T-cell (primary cell): ENCODE results near the gene C1orf198. TPM values are rescaled to one million over a fixed set of nuclear protein-coding genes. Genes with fewer than 3 reads are reported as not detected.

Experiments used
- ATAC-seq, 4 experiments: fragments of 200-7000 bp in 3 of 4; fragments of 150-1000 bp in 1 of 4; cut with Tn5 transposase; replicated peaks in 1 of 4; 1 replicate in 3 of 4; 2 replicates in 1 of 4; pipeline ENCODE4 v1.10.0; 2021; ENCODE audit warnings: moderate library complexity in 3 of 4, mild to moderate bottlenecking in 2 of 4, moderate number of reproducible peaks in 1 of 4
- CTCF ChIA-PET, 2 donors: fragments of 300-600 bp; sonication (Branson Sonifier 250); formaldehyde crosslinking; loops; one replicate each; lab custom pipeline; 2022; ENCODE audit warnings: antibody characterized with exemption in 2 of 2; lab: Charles Lee
- POLR2A ChIA-PET, 2 donors: fragments of 300-600 bp; sonication (Branson Sonifier 250); formaldehyde crosslinking; loops; one replicate each; lab custom pipeline; 2022; ENCODE audit warnings: antibody characterized with exemption in 2 of 2; lab: Charles Lee
- DNase-seq, 35 experiments: peaks; one replicate each; pipeline versions ENCODE4 v3.0.0 to v3.0.0-alpha.2; 2013 to 2023
- H3K27ac ChIP-seq: one replicate; pipeline ENCODE4 v1.5.1; 2013; ENCODE audit warnings: low read length
- H3K27me3 ChIP-seq, 2 experiments: replicated peaks in 1 of 2; 1 replicate in 1 of 2; 2 replicates in 1 of 2; pipeline versions ENCODE4 v1.6.1 to v1.7.0; 2013; ENCODE audit warnings: low read length in 1 of 2, mixed read lengths in 1 of 2; ENCODE audit not compliant: control insufficient read depth in 2 of 2, insufficient read depth in 2 of 2; ENCODE audit errors: extremely low read depth in 1 of 2
- H3K36me3 ChIP-seq, 2 donors: 1 replicate in 1 of 2; 2 replicates in 1 of 2; pipeline versions ENCODE4 v1.6.1 to v1.7.0; 2013; ENCODE audit warnings: low read length in 1 of 2; ENCODE audit not compliant: control insufficient read depth in 2 of 2, insufficient read depth in 1 of 2; ENCODE audit errors: extremely low read depth in 1 of 2
- H3K4me1 ChIP-seq, 2 experiments: 1 replicate in 1 of 2; 2 replicates in 1 of 2; pipeline versions ENCODE4 v1.6.1 to v1.7.0; 2013; ENCODE audit warnings: low read length in 2 of 2, mixed read lengths in 1 of 2; ENCODE audit not compliant: insufficient read depth in 2 of 2, control insufficient read depth in 1 of 2; ENCODE audit errors: extremely low read depth in 1 of 2
- H3K4me3 ChIP-seq, 2 donors: 1 replicate in 1 of 2; 2 replicates in 1 of 2; pipeline versions ENCODE4 v1.5.1 to v1.7.0; 2013; ENCODE audit warnings: mild to moderate bottlenecking in 2 of 2, low read length in 1 of 2, moderate library complexity in 1 of 2; ENCODE audit not compliant: control insufficient read depth in 1 of 2; ENCODE audit errors: extremely low read depth in 1 of 2
- H3K9me3 ChIP-seq: 2 replicates; pipeline ENCODE4 v1.7.0; 2013
- H3K27ac Mint-ChIP-seq, 2 donors: one replicate each; pipeline ENCODE4 v1.8.0; 2020 to 2021; ENCODE audit warnings: mild to moderate bottlenecking in 2 of 2, mixed read lengths in 2 of 2
- H3K27me3 Mint-ChIP-seq, 2 donors: one replicate each; pipeline ENCODE4 v1.8.0; 2021 to 2022; ENCODE audit warnings: mixed read lengths in 2 of 2
- H3K36me3 Mint-ChIP-seq: one replicate; pipeline ENCODE4 v1.8.0; 2021; ENCODE audit warnings: mixed read lengths
- H3K4me1 Mint-ChIP-seq, 3 donors: one replicate each; pipeline ENCODE4 v1.8.0; 2020 to 2022; ENCODE audit warnings: mixed read lengths in 3 of 3, mild to moderate bottlenecking in 1 of 3
- H3K4me3 Mint-ChIP-seq, 3 donors: one replicate each; pipeline ENCODE4 v1.8.0; 2020 to 2022; ENCODE audit warnings: mild to moderate bottlenecking in 3 of 3, mixed read lengths in 3 of 3, moderate library complexity in 3 of 3
- H3K9me3 Mint-ChIP-seq, 3 donors: one replicate each; pipeline ENCODE4 v1.8.0; 2020 to 2022; ENCODE audit warnings: mixed read lengths in 3 of 3
- WGBS: methylation state at CpG from one replicate; pipeline ENCODE4 v1.1.5; 2013; ENCODE audit warnings: missing lambda C conversion rate; ENCODE audit not compliant: insufficient coverage; 5-methylcytosine and 5-hydroxymethylcytosine counted together
- total RNA-seq, 35 experiments: library from RNA in 6 of 35; stranded (reverse) in 6 of 35; fragments of 120-200 nt in 1 of 35; gene quantifications; one replicate each; pipeline versions ENCODE4 v1.2.1 to v1.2.4 and lab custom pipeline; 2013 to 2026

Gene C1orf198
- total RNA-seq, 5 donors from 2014 or later (not counting 1 experiment from before 2014, with no cell fraction given) = 3.6 to 5.9 (median 5.6) TPM

DNA sequence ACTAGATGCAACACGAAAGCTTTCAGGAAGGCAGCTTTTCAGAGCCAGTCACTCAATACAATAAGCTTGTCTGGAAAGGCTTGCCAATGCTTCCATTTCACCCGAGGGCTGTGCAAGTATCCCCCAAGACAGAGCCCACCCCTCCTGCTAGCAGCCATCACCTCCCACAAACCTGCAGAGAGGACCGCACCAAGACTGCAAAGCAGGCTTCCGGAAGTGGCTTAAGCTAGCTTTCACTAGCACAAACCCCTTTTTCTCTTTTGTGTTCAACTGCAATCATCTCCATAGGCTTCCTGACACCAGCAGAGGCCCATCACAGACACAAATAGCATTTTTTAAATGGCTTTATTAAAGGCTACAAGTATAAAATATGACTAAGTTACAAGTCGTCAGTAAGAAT, 31.5 kb downstream of the C1orf198 start:
- Histone ChIP-seq H3K27me3 (peaks cover 0 to 2% of the 10 kb centered on the region in 2 experiments), H3K4me3 (no peak overlapping the region), H3K27ac (no peak overlapping the region), H3K36me3 (no peaks in the 10 kb centered on the region), H3K4me1 (no peaks in the 10 kb centered on the region), H3K9me3 (no peaks in the 10 kb centered on the region)
- Mint-ChIP-seq H3K4me1 (no peaks in the 10 kb centered on the region), H3K27me3 (peaks cover 13 to 14% of the 10 kb centered on the region in 2 donors), H3K9me3 (no peaks in the 10 kb centered on the region), H3K27ac (no peak overlapping the region), H3K4me3 (no peak overlapping the region), H3K36me3 (peaks cover 37% of the 10 kb centered on the region)
- DNase-seq (no peak), ATAC-seq (no peak)
- 85% methylated on average over 3 of the region's 5 CpGs for WGBS
- ChIA-PET POLR2A (no interaction called here), CTCF (no interaction called here)

DNA sequence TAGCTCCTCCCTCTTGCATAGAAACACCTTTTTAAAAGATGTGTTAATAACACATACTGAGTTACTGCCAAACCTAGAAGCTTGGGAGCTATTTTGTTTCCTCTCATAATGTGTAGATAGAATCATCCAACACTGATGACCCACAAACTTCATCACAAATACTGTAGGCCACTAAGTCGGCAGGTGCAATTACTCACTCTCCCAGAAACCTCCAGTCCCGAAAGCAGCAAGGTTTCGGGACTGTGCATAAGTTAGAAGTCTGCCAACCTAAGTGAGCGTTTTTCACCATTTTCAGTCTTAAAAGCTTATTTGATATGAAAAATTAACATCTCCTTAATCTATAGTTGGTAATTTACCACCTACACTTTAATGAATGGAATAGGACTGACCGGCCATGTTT, 32.0 kb downstream of the C1orf198 start:
- no peak for ATAC-seq
- Mint-ChIP-seq H3K27me3 (peaks cover 14% of the 10 kb centered on the region in 2 donors), H3K36me3 (peaks cover 33% of the 10 kb centered on the region), H3K9me3 (no peaks in the 10 kb centered on the region), H3K4me3 (no peak overlapping the region), H3K4me1 (no peaks in the 10 kb centered on the region), H3K27ac (no peak overlapping the region)
- no peaks in the 10 kb centered on the region for H3K9me3 ChIP-seq
- ChIA-PET POLR2A (no interaction called here), CTCF (no interaction called here)
- no peak for DNase-seq
- no peak overlapping the region for H3K4me3 ChIP-seq
- H3K36me3 ChIP-seq = no peaks in the 10 kb centered on the region
- H3K4me1 ChIP-seq = no peaks in the 10 kb centered on the region
- no peak overlapping the region for H3K27ac ChIP-seq
- WGBS = 100% methylated on average over 1 of the region's 5 CpGs
- H3K27me3 ChIP-seq = peaks cover 0 to 2% of the 10 kb centered on the region in 2 experiments

GRCh38 chr1:230834292-230834691, 34.0 kb downstream of the C1orf198 start:
- CTCF ChIA-PET = no interaction called here
- peaks cover 2 to 6% (median 4%) of the 10 kb centered on the region in 3 donors for H3K9me3 Mint-ChIP-seq
- no peak overlapping the region for H3K27ac Mint-ChIP-seq
- Histone ChIP-seq H3K4me1 (no peaks in the 10 kb centered on the region), H3K27ac (no peak overlapping the region), H3K36me3 (no peaks in the 10 kb centered on the region), H3K4me3 (no peak overlapping the region), H3K27me3 (peaks cover 0 to 2% of the 10 kb centered on the region in 2 experiments), H3K9me3 (no peaks in the 10 kb centered on the region)
- no CpG with 5 or more reads among the region's 3 CpGs for WGBS
- no peak for DNase-seq
- no peak for ATAC-seq
- POLR2A ChIA-PET = no interaction called here
- H3K27me3 Mint-ChIP-seq = peaks cover 14% of the 10 kb centered on the region in 2 donors
- H3K4me3 Mint-ChIP-seq = no peak overlapping the region
- H3K4me1 Mint-ChIP-seq = no peaks in the 10 kb centered on the region
- H3K36me3 Mint-ChIP-seq = peaks cover 17% of the 10 kb centered on the region

- Histone ChIP-seq H3K27me3 (peaks cover 0 to 2% of the 10 kb centered on the region in 2 experiments), H3K9me3 (no peaks in the 10 kb centered on the region), H3K27ac (no peak overlapping the region), H3K36me3 (no peaks in the 10 kb centered on the region), H3K4me3 (no peak overlapping the region), H3K4me1 (no peaks in the 10 kb centered on the region)
- Mint-ChIP-seq H3K27me3 (peaks cover 14% of the 10 kb centered on the region in 2 donors), H3K4me1 (no peaks in the 10 kb centered on the region), H3K9me3 (peaks cover 2 to 6% (median 4%) of the 10 kb centered on the region in 3 donors), H3K36me3 (peaks cover 10% of the 10 kb centered on the region), H3K4me3 (no peak overlapping the region), H3K27ac (no peak overlapping the region)
- POLR2A ChIA-PET = no interaction called here
- no peak for DNase-seq
- CTCF ChIA-PET = no interaction called here
- 100% methylated on average over 1 of the region's 3 CpGs for WGBS
- no peak for ATAC-seq
Measured at GRCh38 chr1:230833511-230833910, 34.8 kb downstream of the C1orf198 start.

DNA sequence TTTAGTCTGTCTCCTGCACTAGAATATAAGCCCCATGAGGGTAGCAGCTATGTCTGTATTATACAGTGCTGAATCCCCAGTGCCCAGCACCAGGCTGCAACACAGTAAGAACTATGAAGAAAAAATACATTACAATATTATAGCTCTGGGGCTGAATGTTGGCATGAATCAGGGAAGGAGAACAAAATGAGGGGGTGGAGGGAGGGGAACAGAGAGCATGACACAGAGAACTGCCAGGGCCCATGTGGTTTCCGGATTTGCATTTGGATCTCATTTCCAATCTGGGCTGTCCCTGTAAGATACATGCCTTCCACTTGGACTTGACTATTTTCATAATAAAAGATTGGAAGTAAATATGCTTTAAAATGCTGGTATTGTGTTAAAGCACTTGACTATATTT, 35.8 kb downstream of the C1orf198 start:
- ATAC-seq = no peak
- no peak overlapping the region for H3K4me3 ChIP-seq
- POLR2A ChIA-PET = no interaction called here
- H3K27me3 Mint-ChIP-seq = peaks cover 14% of the 10 kb centered on the region in 2 donors
- peaks cover 1% of the 10 kb centered on the region for H3K36me3 Mint-ChIP-seq
- no CpG with 5 or more reads among the region's 1 CpG for WGBS
- DNase-seq = no peak
- no peaks in the 10 kb centered on the region for H3K4me1 Mint-ChIP-seq
- CTCF ChIA-PET = no interaction called here
- H3K4me1 ChIP-seq = no peaks in the 10 kb centered on the region
- no peaks in the 10 kb centered on the region for H3K36me3 ChIP-seq
- H3K4me3 Mint-ChIP-seq = no peak overlapping the region
- H3K9me3 Mint-ChIP-seq = peaks cover 2 to 6% (median 4%) of the 10 kb centered on the region in 3 donors
- H3K27ac Mint-ChIP-seq = no peak overlapping the region
- H3K27ac ChIP-seq = no peak overlapping the region
- H3K27me3 ChIP-seq = peaks cover 0 to 5% of the 10 kb centered on the region in 2 experiments
- no peaks in the 10 kb centered on the region for H3K9me3 ChIP-seq

GRCh38 chr1:230831771-230832170, 36.5 kb downstream of the C1orf198 start:
- ChIA-PET CTCF (no interaction called here), POLR2A (no interaction called here)
- no peak overlapping the region for H3K27ac ChIP-seq
- peaks cover 0 to 10% of the 10 kb centered on the region in 2 experiments for H3K27me3 ChIP-seq
- Mint-ChIP-seq H3K9me3 (peaks cover 2 to 6% (median 4%) of the 10 kb centered on the region in 3 donors), H3K4me3 (no peak overlapping the region), H3K27me3 (peaks cover 14% of the 10 kb centered on the region in 2 donors), H3K27ac (no peak overlapping the region), H3K4me1 (no peaks in the 10 kb centered on the region), H3K36me3 (no peaks in the 10 kb centered on the region)
- DNase-seq = no peak
- no peak for ATAC-seq
- no peaks in the 10 kb centered on the region for H3K4me1 ChIP-seq
- no peaks in the 10 kb centered on the region for H3K36me3 ChIP-seq
- 63% methylated on average over 1 of the region's 1 CpG for whole genome bisulfite sequencing
- H3K9me3 ChIP-seq = no peaks in the 10 kb centered on the region
- no peak overlapping the region for H3K4me3 ChIP-seq

DNA sequence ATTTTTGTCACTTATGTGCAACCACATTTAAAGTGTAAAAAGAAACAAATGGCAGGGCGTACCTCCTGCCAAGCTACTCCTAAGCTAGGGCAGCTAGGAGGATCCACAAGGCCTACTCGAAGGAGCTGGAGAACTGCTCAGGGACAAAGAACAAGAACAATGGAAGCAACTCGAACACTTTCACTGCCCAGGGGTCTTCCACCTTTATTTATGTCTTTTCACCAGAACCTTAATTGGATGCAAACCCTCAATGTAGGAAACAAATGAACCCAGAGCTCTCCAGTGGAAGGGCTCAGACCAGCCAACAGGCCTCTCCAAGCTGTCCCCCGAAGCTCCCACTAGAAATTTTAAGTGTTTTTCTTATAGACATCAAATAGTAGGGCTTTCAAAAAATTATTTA, 39.9 kb downstream of the C1orf198 start:
- Histone ChIP-seq H3K4me1 (no peaks in the 10 kb centered on the region), H3K27me3 (peaks cover 0 to 15% of the 10 kb centered on the region in 2 experiments), H3K9me3 (no peaks in the 10 kb centered on the region), H3K36me3 (no peaks in the 10 kb centered on the region), H3K4me3 (no peak overlapping the region), H3K27ac (no peak overlapping the region)
- Mint-ChIP-seq H3K27ac (no peak overlapping the region), H3K4me1 (no peaks in the 10 kb centered on the region), H3K36me3 (no peaks in the 10 kb centered on the region), H3K9me3 (peaks cover 2 to 6% (median 4%) of the 10 kb centered on the region in 3 donors), H3K4me3 (no peak overlapping the region), H3K27me3 (peaks cover 5 to 7% of the 10 kb centered on the region in 2 donors)
- POLR2A ChIA-PET = no interaction called here
- CTCF ChIA-PET = no interaction called here
- 67% methylated on average over 3 of the region's 4 CpGs for WGBS
- no peak for ATAC-seq
- DNase-seq = no peak
